NCI-H1694 (cell line): ENCODE measurements around the gene CDK10.
A peak's percentile ranks its signal among the peaks of the same experiment; 100 is the strongest.

Experiments
- DNase-seq: peaks from one replicate; lab custom pipeline; 2025; lab: John Stamatoyannopoulos, UW

CDK10 gene

DNA sequence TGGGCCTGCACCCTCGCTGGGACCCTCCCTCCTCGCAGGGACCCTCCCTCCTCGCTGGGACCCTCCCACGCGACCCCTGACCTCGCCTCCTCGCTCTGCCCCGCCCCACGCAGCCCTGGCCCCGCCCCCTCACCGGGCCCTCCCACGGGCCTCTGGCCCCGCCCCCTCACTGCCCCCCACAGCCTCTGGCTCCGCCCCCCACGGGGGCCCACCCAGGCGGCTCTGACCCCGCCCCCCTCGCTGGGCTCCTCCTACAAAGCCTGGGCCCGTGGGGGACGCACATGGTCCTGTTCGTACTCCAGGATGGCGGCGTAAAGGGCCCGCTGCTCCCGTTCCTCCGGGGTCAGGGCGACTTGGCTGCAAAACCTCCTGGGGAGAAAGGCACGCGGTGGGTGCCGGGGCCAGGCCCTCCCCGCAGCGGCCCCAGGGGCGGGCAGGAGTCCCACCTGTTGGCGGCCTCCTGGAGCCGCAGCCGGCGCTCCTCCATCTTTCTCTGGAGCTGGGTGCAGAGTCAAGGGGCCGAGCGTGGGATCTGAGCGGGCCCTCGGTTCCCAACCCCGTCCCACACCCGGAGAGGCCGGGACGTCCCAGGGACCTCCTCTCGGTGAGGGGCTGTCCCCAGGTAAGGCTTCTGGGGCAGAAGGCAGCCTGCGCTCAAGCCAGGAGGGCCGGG is 25.2 kb downstream of the CDK10 start:
- DNase-seq = peak; percentile 23

DNA sequence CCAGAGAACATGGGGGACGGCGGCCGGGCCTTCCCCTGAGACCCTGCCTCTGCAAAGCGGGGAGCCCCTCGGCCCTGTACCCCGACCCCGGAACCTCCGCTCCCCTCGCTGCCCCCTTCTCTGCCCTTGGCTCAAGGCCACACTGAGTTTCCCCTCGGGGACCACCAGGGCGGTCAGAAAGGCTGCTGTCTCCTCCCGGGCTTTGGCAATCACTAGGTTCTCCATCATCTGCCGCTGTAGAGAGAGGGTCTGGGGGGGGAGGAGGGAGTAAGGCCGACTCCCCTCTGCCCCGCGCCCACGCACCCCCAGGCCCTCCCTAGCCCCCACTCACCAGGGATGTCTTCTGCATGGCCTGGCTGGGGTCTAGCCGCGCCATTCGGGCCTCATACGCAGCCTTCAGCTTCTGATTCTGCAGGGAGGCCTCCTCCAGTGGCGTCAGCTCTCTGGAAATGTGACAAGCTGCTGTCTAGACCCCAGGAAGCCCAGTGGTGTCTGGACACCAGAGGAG is 25.8 kb downstream of the CDK10 start:
- DNase-seq = no peak

DNA sequence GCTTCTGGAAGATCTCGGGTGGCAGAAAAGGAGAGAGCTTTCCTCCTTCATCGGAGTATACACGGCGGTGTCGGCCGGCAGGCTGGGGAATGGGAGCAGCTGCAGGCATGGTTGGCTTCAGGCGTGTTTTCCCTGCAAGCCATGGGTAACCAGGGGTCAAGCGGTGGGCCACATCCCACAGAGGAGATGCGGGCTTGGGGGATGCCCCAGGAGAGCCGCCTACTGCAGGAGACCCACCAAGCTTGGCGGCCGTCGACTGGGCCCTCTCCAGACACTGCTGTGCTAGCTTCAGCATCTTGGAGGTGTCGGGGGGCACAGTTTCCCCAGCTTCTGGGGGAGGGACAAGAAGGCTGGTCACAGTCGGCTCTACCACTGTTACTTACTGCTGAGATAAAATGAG is 30.0 kb downstream of the CDK10 start:
- DNase-seq = no peak

DNA sequence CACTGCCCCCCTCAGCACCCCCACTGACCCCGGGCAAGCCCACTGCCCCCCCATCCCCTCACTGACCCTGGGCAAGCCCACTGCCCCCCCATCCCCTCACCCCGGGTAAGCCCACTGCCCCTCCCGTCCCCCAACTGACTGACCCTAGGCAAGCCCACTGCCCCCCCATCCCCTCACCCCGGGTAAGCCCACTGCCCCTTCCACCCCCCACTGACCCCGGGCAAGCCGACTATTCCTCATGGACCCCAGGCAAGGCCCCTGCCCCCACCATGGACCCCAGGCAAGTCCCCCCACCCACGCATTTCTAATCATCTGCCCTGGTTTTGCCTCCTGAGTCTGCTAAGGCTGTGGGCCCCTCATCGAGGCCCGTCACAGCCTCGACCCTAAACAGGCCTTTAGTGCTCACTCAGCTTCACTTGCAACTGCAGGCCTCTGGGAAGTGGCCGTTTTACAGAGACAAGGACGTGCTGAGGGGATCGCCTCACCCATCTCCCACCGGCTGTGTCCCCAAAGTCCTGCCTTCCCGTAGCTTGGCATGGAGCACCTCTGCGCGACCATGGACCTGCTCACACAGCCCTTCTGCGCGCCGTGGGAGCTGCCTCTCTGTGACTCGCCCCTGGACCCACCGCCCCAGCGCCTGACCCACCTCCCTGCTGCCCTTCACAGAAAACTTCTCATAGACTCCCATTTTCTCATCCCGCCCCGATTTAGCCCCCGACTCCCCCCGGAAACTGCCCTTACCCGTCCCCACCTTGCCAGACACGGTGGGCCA is 30.6 kb downstream of the CDK10 start:
- DNase-seq = no peak

GRCh38 chr16:89717688-89718505 is 31.4 kb downstream of the CDK10 start:
- DNase-seq = no peak

DNA sequence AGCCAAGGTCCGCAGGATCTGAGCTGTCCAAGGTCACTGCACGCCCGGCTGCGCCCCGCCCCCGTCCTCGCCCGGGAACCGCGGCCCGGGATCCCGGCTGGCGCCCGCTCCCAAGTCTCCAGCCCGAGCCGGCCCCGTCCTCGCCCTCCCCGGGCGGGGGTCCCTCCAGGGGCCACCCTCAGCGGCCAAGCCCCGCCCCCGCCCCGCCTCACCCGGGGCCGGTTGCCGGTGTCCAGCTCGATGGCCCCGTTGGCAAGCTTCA is 34.0 kb downstream of the CDK10 start:
- no peak for DNase-seq

GRCh38 chr16:89720813-89721545 is 34.5 kb downstream of the CDK10 start, which contains the start of the genes VPS9D1 and ZNF276:
TSS of gene VPS9D1 (minus strand) at chr16:89720898. CDS start at chr16:89720861, 37 bp downstream.
TSS of gene ZNF276 (plus strand) at chr16:89721537. CDS start at chr16:89721641, 104 bp downstream.
- DNase-seq = peak; percentile 33

- no peak for DNase-seq
Observed at GRCh38 chr16:89721546-89722391, 35.3 kb downstream of the CDK10 start.

- DNase-seq = no peak
Observed at GRCh38 chr16:89722392-89723278, 36.1 kb downstream of the CDK10 start.

- DNase-seq = no peak
Observed at GRCh38 chr16:89723279-89724250, 37.1 kb downstream of the CDK10 start.

DNA sequence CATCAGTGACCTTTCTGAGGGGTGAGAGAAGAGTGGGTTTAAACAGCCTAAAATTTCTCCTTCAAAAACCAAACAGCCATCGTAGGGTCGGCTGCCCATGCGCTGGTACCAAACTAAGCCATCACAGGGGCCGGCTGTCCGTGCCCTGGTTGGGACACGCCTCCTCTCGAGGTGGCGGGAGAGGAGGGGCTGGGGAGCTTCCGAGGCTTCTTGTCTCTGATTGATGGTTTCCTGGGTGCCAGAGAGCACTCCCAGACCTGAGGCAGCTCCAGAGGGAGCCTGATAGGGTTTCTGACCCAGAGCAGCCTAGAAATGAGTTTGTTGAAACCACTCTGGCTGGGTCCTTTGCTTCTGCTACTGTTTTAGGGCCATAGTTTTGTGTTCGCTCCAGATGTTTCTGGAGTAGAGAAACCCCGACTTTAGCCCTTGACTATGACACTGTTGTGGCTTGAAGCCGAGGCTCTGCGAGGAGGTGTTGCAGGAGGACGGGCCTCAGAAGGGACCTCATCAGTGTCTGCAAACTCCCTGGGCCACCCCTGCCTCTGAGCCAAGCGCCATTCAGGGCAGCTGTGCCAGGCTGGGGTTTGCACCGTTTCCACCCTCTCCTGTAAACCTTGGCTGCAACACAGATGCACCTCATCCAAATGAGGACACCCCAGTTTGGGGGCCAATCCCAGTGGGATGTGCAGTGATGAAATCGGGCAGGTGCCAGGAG is 41.1 kb downstream of the CDK10 start:
- no peak for DNase-seq

DNA sequence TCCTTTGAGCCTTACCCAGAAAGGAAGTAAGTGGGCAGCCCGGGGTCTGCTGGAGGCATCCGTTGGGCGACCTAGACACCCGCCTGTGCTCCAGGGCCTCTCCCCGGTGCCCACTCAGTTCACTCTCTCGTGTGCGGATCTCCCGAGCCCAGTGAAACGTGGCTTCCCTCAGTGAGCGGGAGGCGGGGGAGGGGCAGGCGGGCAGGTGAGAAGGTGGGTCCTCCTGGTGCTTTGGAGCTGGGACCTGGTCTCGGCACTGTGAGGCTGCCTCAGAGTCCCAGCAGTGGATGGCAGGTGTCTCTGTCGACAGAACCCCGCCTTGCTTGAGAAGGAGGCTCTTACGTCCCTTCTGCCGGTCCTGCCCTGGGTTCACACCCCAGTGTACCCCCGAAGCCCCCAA is 42.8 kb downstream of the CDK10 start:
- DNase-seq = no peak

- DNase-seq = no peak
Observed at GRCh38 chr16:89729863-89730593, 43.5 kb downstream of the CDK10 start.

DNA sequence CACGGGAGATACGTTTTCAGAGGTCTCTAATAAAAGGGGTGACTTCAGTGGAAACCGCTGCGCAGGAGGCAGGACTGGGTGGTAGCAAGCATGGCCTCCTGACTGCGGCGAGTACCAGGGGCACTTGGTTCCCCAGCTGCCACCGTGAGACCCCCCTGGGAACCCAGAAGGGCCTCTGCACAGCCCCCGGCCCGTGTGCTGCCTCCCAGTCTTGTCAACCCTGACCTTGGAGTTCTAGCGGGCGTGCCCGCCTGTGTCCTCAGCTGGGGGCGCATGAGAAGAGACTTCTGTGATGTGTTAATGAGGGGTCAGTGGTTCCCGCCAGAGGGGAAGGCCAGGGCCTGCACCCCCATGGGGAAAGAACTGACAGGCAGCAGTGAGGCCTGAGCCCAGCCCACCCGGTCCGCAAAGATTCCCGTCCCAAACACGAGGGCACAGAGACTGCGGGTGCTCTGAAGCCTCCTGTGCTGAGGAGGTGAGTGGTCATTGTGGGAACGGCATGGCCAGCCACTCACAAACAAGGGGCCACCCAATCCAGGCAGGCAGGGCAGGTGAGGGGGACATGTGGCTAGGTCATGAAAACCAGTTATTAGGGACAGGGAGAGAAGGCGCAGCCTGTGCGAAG is 44.2 kb downstream of the CDK10 start:
- DNase-seq = no peak

- DNase-seq = no peak
Observed at GRCh38 chr16:89732142-89732917, 45.8 kb downstream of the CDK10 start.

- DNase-seq = no peak
Observed at GRCh38 chr16:89732918-89733242, 46.4 kb downstream of the CDK10 start.
